ENCODE measurements around the gene TMEM109.

TMEM109 gene

GRCh38 chr11:60928563-60929001 is 14.6 kb downstream of the TMEM109 start:
- H3K27ac Mint-ChIP-seq = no peak overlapping the region
- no peaks in the 10 kb centered on the region for H3K9me3 Mint-ChIP-seq
- peaks cover 8% of the 10 kb centered on the region for H3K27me3 Mint-ChIP-seq (ENCODE audit: low read depth)

GRCh38 chr11:60929764-60930163 is 15.8 kb downstream of the TMEM109 start:
- H3K27me3 Mint-ChIP-seq (ENCODE audit: low read depth) = peaks cover 8% of the 10 kb centered on the region
- H3K27ac Mint-ChIP-seq = no peak overlapping the region
- no peaks in the 10 kb centered on the region for H3K9me3 Mint-ChIP-seq
- no peak for TF ChIP-seq CTCF (IDR thresholded peaks at IDR 0.05; ENCODE audit: unreplicated experiment in 3 of 3)
- peaks cover 16% of the 10 kb centered on the region for H3K4me1 Mint-ChIP-seq
- H3K36me3 Mint-ChIP-seq (ENCODE audit: low read depth) = peaks cover 51% of the 10 kb centered on the region
- no peak overlapping the region for H3K4me3 Mint-ChIP-seq

More at GRCh38 chr11:60928563-60929001, 14.6 kb downstream of the TMEM109 start:
- no peak for TF ChIP-seq CTCF (IDR thresholded peaks at IDR 0.05; ENCODE audit: unreplicated experiment in 3 of 3)
- H3K4me3 Mint-ChIP-seq = no peak overlapping the region
- peaks cover 45% of the 10 kb centered on the region for H3K36me3 Mint-ChIP-seq (ENCODE audit: low read depth)
- H3K4me1 Mint-ChIP-seq = peaks cover 20% of the 10 kb centered on the region

- H3K36me3 Mint-ChIP-seq (ENCODE audit: low read depth) = peaks cover 53% of the 10 kb centered on the region
- TF ChIP-seq CTCF (IDR thresholded peaks at IDR 0.05; ENCODE audit: unreplicated experiment in 3 of 3) = no peak
- peaks cover 12% of the 10 kb centered on the region for H3K4me1 Mint-ChIP-seq
- H3K27ac Mint-ChIP-seq = no peak overlapping the region
- H3K27me3 Mint-ChIP-seq (ENCODE audit: low read depth) = peaks cover 8% of the 10 kb centered on the region
- no peaks in the 10 kb centered on the region for H3K9me3 Mint-ChIP-seq
- H3K4me3 Mint-ChIP-seq = no peak overlapping the region
These were observed 16.4 kb downstream of the TMEM109 start for GRCh38 chr11:60930394-60930793.

- H3K4me1 Mint-ChIP-seq = no peaks in the 10 kb centered on the region
- no peak for TF ChIP-seq CTCF (IDR thresholded peaks at IDR 0.05; ENCODE audit: unreplicated experiment in 3 of 3)
These were observed 18.0 kb downstream of the TMEM109 start for GRCh38 chr11:60931917-60932316.

GRCh38 chr11:60932605-60933356 is 18.8 kb downstream of the TMEM109 start:
- Mint-ChIP-seq H3K4me1 (no peaks in the 10 kb centered on the region), H3K9me3 (no peaks in the 10 kb centered on the region), H3K4me3 (no peak overlapping the region), H3K27ac (no peak overlapping the region), H3K36me3 (ENCODE audit: low read depth) (peaks cover 44% of the 10 kb centered on the region), H3K27me3 (ENCODE audit: low read depth) (no peaks in the 10 kb centered on the region)
- TF ChIP-seq CTCF (IDR thresholded peaks at IDR 0.05; ENCODE audit: unreplicated experiment in 3 of 3) = no peak

More at GRCh38 chr11:60931917-60932316, 18.0 kb downstream of the TMEM109 start:
- Mint-ChIP-seq H3K27ac (no peak overlapping the region), H3K4me3 (no peak overlapping the region), H3K9me3 (no peaks in the 10 kb centered on the region), H3K27me3 (ENCODE audit: low read depth) (no peaks in the 10 kb centered on the region), H3K36me3 (ENCODE audit: low read depth) (peaks cover 46% of the 10 kb centered on the region)

All from nephron (organoid).